ENCODE results near the gene ZNF48. TPM values are rescaled to one million over a fixed set of nuclear protein-coding genes. Genes with fewer than 3 reads are reported as not detected.

Gene ZNF48
- total RNA-seq, 4 donors from 2014 or later = 2.8 to 5.9 (median 4.5) TPM

- no peak for DNase-seq
- H3K9me3 ChIP-seq = no peaks in the 10 kb centered on the region
- no peak for TF ChIP-seq CTCF (IDR thresholded peaks at IDR 0.05)
- no peak for TF ChIP-seq POLR2A (IDR thresholded peaks at IDR 0.05)
- no peak overlapping the region for H3K4me3 ChIP-seq
- H3K36me3 ChIP-seq = no peaks in the 10 kb centered on the region
- intact Hi-C loops (cut with DNase I) = no loop called here
- WGBS, 2 donors = 74 to 75% methylated on average over 4 to 5 of the region's 6 CpGs
- H3K27ac ChIP-seq = peak overlapping the region in 2 of 4 donors; percentile 52 to 60
- H3K4me1 ChIP-seq = peaks cover 13 to 51% (median 16%) of the 10 kb centered on the region in 3 donors
- H3K27me3 ChIP-seq = no peaks in the 10 kb centered on the region
These were observed 14.4 kb upstream of the ZNF48 start for GRCh38 chr16:30380803-30381208.

DNA sequence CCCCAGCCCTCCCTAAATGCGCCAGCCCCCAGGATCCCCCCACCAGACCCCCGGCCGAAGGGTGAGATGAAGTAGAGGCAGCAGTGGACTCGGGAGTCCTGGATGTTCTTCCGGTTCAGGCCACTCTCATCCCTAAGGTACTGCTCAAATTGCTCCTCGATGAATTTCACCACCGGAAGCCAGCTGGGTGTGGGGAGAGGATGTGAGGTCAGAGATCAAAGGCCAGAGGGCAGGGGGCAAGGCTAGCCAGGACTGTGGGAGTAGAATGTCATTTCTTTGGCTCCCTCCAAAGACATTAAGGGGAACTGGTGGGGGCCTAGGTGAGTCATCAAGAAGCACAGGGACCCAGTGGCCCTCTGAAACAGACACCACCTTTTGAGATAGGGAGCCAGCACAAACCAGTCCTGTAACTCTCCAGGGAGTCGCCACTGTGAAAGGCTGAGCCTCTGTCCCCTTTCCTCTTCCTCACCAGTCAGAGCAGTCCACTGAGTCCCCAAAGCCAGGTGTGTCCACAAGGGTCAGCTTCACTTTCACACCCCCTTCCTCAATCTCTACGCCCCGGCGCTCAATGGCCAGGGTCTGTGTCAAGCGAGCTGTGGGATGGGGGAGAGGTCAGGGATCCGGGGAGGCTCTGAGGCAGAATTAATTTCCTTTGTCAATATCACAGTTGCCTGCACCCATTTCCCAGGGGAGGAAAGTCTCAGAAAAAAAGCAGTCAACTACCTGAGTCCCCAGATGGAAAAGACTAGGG, 13.8 kb upstream of the ZNF48 start:
- peak overlapping the region in 3 of 4 donors; percentile 19 to 60 (median 52) for H3K27ac ChIP-seq
- no peak for DNase-seq
- peaks cover 13 to 51% (median 16%) of the 10 kb centered on the region in 3 donors for H3K4me1 ChIP-seq
- peak overlapping the region in 2 of 4 donors; percentile 27 to 43 for H3K4me3 ChIP-seq
- TF ChIP-seq CTCF (IDR thresholded peaks at IDR 0.05) (no peak), POLR2A (IDR thresholded peaks at IDR 0.05) (no peak)
- no peaks in the 10 kb centered on the region for H3K9me3 ChIP-seq
- H3K36me3 ChIP-seq = no peaks in the 10 kb centered on the region
- no peaks in the 10 kb centered on the region for H3K27me3 ChIP-seq
- WGBS, 2 donors = 68 to 70% methylated on average over 4 to 7 of the region's 13 CpGs
- intact Hi-C loops (cut with DNase I) = no loop called here

DNA sequence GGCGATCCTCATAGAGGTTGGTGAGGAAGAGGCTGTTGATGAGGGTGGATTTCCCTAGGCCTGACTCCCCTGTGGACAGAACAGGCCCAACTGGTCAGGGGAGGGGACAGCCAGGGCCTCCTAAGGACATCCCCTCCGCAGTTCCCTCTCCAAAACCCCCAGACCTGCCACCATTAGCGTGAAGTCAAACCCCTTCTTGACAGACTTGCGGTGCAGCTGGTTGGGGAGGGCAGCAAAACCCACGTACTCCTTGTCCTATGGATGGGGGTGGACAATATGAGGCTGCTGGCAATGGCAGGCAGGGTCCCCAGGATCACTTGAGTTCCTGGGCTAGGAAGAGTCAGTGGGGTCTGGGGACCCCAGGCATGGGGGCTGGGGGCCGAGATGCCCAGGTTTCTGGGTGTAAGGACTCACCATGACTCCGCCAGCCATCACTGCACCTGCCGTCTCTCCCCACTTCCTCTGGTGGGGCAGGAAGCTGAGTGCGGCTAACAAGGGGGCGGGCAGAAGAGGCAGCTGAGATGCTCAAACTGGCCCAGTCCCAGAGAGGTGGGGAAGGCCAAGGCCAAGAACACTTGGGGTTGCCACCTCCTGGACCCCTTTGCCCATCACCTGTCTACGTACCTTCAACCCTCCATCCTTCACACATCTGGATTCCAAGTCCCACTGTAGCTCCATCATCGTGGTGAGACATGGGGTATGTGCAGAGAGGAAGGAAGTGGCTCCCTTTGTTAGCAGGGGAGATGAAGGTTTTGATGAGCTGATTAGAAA, 12.9 kb upstream of the ZNF48 start, which contains the start of gene SEPTIN1:
Gene SEPTIN1, minus strand, starts transcription at position 451 of the 771 bp plus-strand sequence. Its CDS starts 19 bp downstream, at position 432.
- WGBS, 2 donors = 46 to 49% methylated on average over 5 to 7 of the region's 12 CpGs
- peaks cover 6 to 43% (median 10%) of the 10 kb centered on the region in 3 donors for H3K4me1 ChIP-seq
- no peak for DNase-seq
- peak within 1 kb of the TSS in 2 of 4 donors; percentile 27 to 43 for H3K4me3 ChIP-seq
- intact Hi-C loops (cut with DNase I) = no loop called here
- no peaks in the 10 kb centered on the region for H3K27me3 ChIP-seq
- H3K9me3 ChIP-seq = no peaks in the 10 kb centered on the region
- TF ChIP-seq POLR2A (IDR thresholded peaks at IDR 0.05) (peak in 1 of 4 donors; percentile 32), CTCF (IDR thresholded peaks at IDR 0.05) (no peak)
- peak within 1 kb of the TSS in 3 of 4 donors; percentile 19 to 60 (median 52) for H3K27ac ChIP-seq
- H3K36me3 ChIP-seq = no peaks in the 10 kb centered on the region

- DNase-seq = no peak
- H3K4me3 ChIP-seq = no peak overlapping the region
- no peak for TF ChIP-seq POLR2A (IDR thresholded peaks at IDR 0.05)
- TF ChIP-seq CTCF (IDR thresholded peaks at IDR 0.05) = no peak
- H3K9me3 ChIP-seq = no peaks in the 10 kb centered on the region
- no peak overlapping the region for H3K27ac ChIP-seq
- no peaks in the 10 kb centered on the region for H3K36me3 ChIP-seq
- 25 to 50% methylated on average over 2 of the region's 2 CpGs for WGBS, 2 donors
- no peaks in the 10 kb centered on the region for H3K27me3 ChIP-seq
- peaks cover 5 to 34% (median 7%) of the 10 kb centered on the region in 3 donors for H3K4me1 ChIP-seq
- intact Hi-C loops (cut with DNase I) = no loop called here
These were observed 11.7 kb upstream of the ZNF48 start for GRCh38 chr16:30383521-30383920.

Measured in esophagus squamous epithelium (tissue), 5 donors.